22Rv1 (cell line): ENCODE measurements around the gene MEPCE.

ENCODE experiments used
- H3K27ac ChIP-seq: fragments of 450-650 bp; 2 replicates; pipeline ENCODE4 v1.5.1; 2017
- CTCF ChIP-seq: fragments of 450-650 bp; IDR thresholded peaks from 2 replicates; pipeline ENCODE4 v1.5.1; 2017; ENCODE audit warnings: mild to moderate bottlenecking
- ZFX ChIP-seq: fragments of 450-650 bp; IDR thresholded peaks from 2 replicates; pipeline ENCODE4 v1.6.1; 2017; ENCODE audit warnings: antibody characterized with exemption, borderline replicate concordance

MEPCE gene

GRCh38 chr7:100465299-100465698, 35.7 kb downstream of the MEPCE start:
- 0 out of 2 replicates have a peak overlapping the region, but pooled peaks have one; percentile 16 for H3K27ac ChIP-seq
- no peak for TF ChIP-seq CTCF
- no peak for TF ChIP-seq ZFX

- no peak for TF ChIP-seq ZFX
- peak; percentile 24 for TF ChIP-seq CTCF
- 0 out of 2 replicates have a peak overlapping the region, but pooled peaks have one; percentile 16 for H3K27ac ChIP-seq
These were observed 36.2 kb downstream of the MEPCE start for GRCh38 chr7:100465702-100466311.

DNA sequence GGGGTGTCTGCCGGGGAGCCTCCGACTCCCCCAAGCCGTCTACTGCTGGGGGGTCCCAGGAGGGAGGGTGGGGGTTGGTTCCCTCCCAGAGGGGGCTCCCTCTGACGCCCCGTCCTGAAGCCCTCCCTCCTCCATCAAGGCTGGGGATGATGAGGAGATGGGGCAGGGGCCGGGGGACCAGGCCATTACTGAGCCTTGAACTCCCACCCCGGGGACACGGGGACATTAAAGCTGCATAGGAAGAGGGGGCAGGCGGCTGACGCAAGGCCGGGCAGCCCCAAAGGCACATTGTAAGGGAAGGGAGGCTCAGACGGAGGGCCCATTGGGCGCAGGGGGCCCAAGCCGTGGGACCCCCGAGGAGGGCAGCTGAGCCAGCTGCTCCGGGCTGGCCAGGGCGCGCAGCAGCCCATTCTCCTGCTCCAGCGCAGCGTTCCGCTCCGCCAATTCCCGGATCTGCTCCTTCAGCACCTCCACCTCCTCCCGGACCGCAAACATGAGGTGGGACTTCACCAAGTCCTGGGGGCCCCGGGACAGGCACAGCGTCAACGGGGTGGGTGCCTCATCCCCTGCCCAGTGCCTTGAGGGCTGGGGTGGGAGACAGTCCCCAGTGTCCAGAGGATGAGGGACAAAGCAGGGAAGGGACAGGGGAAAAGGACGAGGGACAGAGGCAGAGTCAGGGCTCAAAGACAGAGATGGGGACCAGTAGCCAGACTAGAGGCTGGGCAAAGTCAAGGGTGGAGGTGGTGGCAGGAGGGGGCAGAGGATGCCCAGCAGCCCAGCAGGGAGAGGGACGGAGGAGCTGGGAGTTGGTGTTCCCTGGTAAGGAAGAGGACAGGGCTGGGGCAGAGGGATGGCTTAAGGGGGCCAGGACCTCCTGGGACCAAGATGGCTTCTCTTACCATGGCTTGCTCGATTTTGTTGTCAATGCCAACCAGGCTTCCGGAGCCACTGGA, 37.3 kb downstream of the MEPCE start:
- no peak overlapping the region for H3K27ac ChIP-seq
- TF ChIP-seq CTCF (no peak), ZFX (no peak)

- no peak overlapping the region for H3K27ac ChIP-seq
These were observed 38.2 kb downstream of the MEPCE start for GRCh38 chr7:100467638-100468373.

GRCh38 chr7:100469227-100470044, 39.8 kb downstream of the MEPCE start:
- TF ChIP-seq CTCF (peak; percentile 99), ZFX (no peak)
- H3K27ac ChIP-seq, result peak overlapping the region; percentile 31; the same call in 1 of the 2 replicates

More at GRCh38 chr7:100467638-100468373, 38.2 kb downstream of the MEPCE start:
- TF ChIP-seq ZFX (no peak), CTCF (no peak)

- TF ChIP-seq ZFX (no peak), CTCF (no peak)
- H3K27ac ChIP-seq, result 0 out of 2 replicates have a peak overlapping the region, but pooled peaks have one; percentile 18
These were observed 41.4 kb downstream of the MEPCE start for GRCh38 chr7:100471021-100471420.
